ENCODE results near the gene CDC34. TPM values are rescaled to one million over a fixed set of nuclear protein-coding genes. Genes with fewer than 3 reads are reported as not detected.

Gene CDC34
- total and polyA plus RNA-seq, 9 donors: 74.9 to 86.6 (median 80.2) TPM

- Histone ChIP-seq H3K4me3 (ENCODE audit: low read length) (no peak overlapping the region), H3K27ac (ENCODE audit: low read length) (no peak overlapping the region), H3K9me3 (replicated peaks; ENCODE audit: control insufficient read depth, low read depth, low read length) (peaks cover 10% of the 10 kb centered on the region), H3K36me3 (ENCODE audit: control insufficient read depth, insufficient read depth, low read length) (peaks cover 8% of the 10 kb centered on the region), H3K4me1 (ENCODE audit: control insufficient read depth, insufficient read depth, low read length) (peaks cover 9% of the 10 kb centered on the region), H3K27me3 (ENCODE audit: control insufficient read depth, insufficient read depth, low read length) (no peaks in the 10 kb centered on the region)
- DNase-seq: no peak
- WGBS (ENCODE audit: insufficient coverage): 82% methylated on average over 44 of the region's 45 CpGs
Measured at GRCh38 chr19:519449-519865, 12.1 kb upstream of the CDC34 start.

GRCh38 chr19:522726-523125 lies 8.8 kb upstream of the CDC34 start:
- Histone ChIP-seq H3K4me1 (ENCODE audit: control insufficient read depth, insufficient read depth, low read length) (peaks cover 5% of the 10 kb centered on the region), H3K9me3 (replicated peaks; ENCODE audit: control insufficient read depth, low read depth, low read length) (peaks cover 10% of the 10 kb centered on the region), H3K4me3 (ENCODE audit: low read length) (no peak overlapping the region), H3K27me3 (ENCODE audit: control insufficient read depth, insufficient read depth, low read length) (no peaks in the 10 kb centered on the region), H3K36me3 (ENCODE audit: control insufficient read depth, insufficient read depth, low read length) (peaks cover 5% of the 10 kb centered on the region), H3K27ac (ENCODE audit: low read length) (no peak overlapping the region)
- DNase-seq: no peak
- WGBS (ENCODE audit: insufficient coverage): 96% methylated on average over 8 of the region's 12 CpGs

DNA sequence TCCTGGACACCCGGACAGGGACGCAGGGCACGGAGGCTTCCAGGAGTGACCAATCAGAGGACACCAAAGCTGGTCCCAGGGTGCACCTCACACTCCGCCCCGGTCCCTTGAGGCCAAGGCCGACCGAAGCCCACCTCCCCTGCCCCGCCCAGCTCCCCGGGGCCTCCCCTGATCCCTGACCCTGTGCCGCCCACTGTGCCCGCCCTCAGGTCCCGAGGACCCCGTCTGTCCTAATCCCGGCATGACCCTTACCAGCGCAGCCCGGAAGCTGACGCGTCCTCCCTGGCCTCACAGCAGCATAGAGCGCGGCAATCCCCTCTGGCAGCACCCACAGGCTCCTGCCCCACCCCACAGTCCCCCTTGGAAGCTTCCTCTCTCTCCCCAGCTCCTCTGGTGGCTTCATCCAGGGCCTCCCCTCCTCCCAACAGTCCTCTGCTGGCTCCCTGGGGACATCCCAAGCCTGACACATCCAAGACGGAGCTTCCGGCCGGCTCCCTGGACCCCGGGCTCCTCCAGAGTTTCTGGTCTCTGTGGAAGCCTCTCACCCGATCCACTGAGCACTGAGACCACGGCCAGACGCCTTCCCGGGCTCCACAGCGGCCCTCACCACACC lies 7.4 kb upstream of the CDC34 start:
- H3K4me3 ChIP-seq (ENCODE audit: low read length): no peak overlapping the region
- 62% methylated on average over 25 of the region's 29 CpGs for WGBS (ENCODE audit: insufficient coverage)
- peaks cover 5% of the 10 kb centered on the region for H3K36me3 ChIP-seq (ENCODE audit: control insufficient read depth, insufficient read depth, low read length)
- no peak for DNase-seq
- no peaks in the 10 kb centered on the region for H3K27me3 ChIP-seq (ENCODE audit: control insufficient read depth, insufficient read depth, low read length)
- peaks cover 5% of the 10 kb centered on the region for H3K4me1 ChIP-seq (ENCODE audit: control insufficient read depth, insufficient read depth, low read length)
- H3K9me3 ChIP-seq (replicated peaks; ENCODE audit: control insufficient read depth, low read depth, low read length): peaks cover 10% of the 10 kb centered on the region
- H3K27ac ChIP-seq (ENCODE audit: low read length): no peak overlapping the region

- H3K27ac ChIP-seq (ENCODE audit: low read length): no peak overlapping the region
- no peak overlapping the region for H3K4me3 ChIP-seq (ENCODE audit: low read length)
- H3K9me3 ChIP-seq (replicated peaks; ENCODE audit: control insufficient read depth, low read depth, low read length): peaks cover 10% of the 10 kb centered on the region
- peaks cover 1% of the 10 kb centered on the region for H3K36me3 ChIP-seq (ENCODE audit: control insufficient read depth, insufficient read depth, low read length)
- 59% methylated on average over 11 of the region's 18 CpGs for WGBS (ENCODE audit: insufficient coverage)
- H3K4me1 ChIP-seq (ENCODE audit: control insufficient read depth, insufficient read depth, low read length): peaks cover 5% of the 10 kb centered on the region
- no peak for DNase-seq
- no peaks in the 10 kb centered on the region for H3K27me3 ChIP-seq (ENCODE audit: control insufficient read depth, insufficient read depth, low read length)
Measured at GRCh38 chr19:525029-525428, 6.5 kb upstream of the CDC34 start.

DNA sequence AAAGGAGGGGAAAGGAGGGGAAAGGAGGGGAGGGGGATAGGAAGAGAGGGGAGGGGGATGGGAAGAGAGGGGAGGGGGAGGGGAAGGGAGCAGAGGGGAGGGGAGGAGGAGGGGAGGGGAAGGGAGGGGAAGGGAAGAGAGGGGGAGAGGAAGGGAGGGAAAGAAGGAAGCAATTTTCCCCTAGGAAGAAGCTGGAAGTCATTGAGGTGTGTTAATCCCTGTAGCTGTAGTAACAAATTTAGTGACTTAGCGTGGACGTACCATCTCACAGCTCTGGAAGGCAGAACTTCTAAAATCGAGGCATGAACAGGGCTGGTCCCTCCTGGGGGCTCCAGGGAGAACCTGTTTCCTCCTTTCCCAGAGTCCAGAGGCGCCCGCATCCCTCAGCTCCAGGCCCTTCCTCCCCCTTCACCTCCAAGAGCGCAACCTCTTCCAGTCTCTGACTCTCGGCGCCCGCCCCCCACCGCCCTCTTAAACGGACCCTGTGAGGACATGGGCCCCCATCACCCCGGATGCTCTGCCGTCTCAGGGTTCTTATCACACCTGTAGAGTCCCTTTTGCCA lies 5.6 kb upstream of the CDC34 start:
- Histone ChIP-seq H3K27me3 (ENCODE audit: control insufficient read depth, insufficient read depth, low read length) (no peaks in the 10 kb centered on the region), H3K27ac (ENCODE audit: low read length) (no peak overlapping the region), H3K4me1 (ENCODE audit: control insufficient read depth, insufficient read depth, low read length) (peaks cover 11% of the 10 kb centered on the region), H3K4me3 (ENCODE audit: low read length) (no peak overlapping the region), H3K9me3 (replicated peaks; ENCODE audit: control insufficient read depth, low read depth, low read length) (peaks cover 10% of the 10 kb centered on the region), H3K36me3 (ENCODE audit: control insufficient read depth, insufficient read depth, low read length) (no peaks in the 10 kb centered on the region)
- no peak for DNase-seq
- WGBS (ENCODE audit: insufficient coverage): 26% methylated on average over 11 of the region's 13 CpGs

DNA sequence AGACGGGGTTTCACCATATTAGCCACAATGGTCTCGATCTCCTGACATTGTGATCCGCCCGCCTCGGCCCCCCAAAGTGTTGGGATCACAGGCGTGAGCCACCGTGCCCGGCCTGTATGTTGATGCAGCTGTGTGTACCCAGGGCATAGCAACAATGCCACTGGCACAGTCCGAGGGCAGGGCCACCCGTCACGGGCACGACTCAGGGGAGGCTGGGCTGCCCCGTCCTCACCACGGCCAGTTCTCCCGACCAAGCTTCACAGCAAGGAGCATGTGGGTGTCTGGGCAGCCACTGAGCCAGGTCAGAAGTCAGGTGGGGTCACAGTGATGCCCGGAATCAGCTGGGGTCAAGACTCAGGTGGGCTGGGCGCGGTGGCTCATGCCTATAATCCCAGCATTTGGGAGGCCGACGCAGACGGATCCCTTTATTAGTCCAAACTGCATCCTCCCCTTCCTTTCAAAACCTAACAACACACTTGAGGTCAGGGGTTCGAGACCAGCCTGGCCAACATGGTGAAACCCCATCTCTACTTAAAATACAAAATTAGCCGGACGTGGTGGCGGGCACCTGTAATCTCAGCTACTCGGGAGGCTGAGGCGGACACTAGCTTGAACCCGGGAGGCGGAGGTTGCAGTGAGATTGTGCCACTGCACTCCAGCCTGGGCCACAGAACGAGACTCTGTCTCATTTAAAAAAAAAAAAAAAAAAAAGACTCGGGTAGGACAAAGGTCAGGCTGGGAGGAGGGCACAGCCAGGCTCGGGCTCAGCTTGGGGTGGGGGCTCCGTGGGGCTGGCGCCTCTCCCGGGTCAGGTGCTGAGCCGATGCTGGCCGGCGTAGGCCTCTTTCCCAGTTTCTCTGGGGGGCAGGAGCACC lies 1.2 kb upstream of the CDC34 start:
- peak overlapping the region; percentile 89 for H3K27ac ChIP-seq (ENCODE audit: low read length)
- no peaks in the 10 kb centered on the region for H3K27me3 ChIP-seq (ENCODE audit: control insufficient read depth, insufficient read depth, low read length)
- H3K4me1 ChIP-seq (ENCODE audit: control insufficient read depth, insufficient read depth, low read length): peaks cover 25% of the 10 kb centered on the region
- WGBS (ENCODE audit: insufficient coverage): 68% methylated on average over 30 of the region's 38 CpGs
- H3K4me3 ChIP-seq (ENCODE audit: low read length): peak overlapping the region; percentile 78
- peaks cover 14% of the 10 kb centered on the region for H3K36me3 ChIP-seq (ENCODE audit: control insufficient read depth, insufficient read depth, low read length)
- H3K9me3 ChIP-seq (replicated peaks; ENCODE audit: control insufficient read depth, low read depth, low read length): no peaks in the 10 kb centered on the region
- no peak for DNase-seq

GRCh38 chr19:531009-531752 lies 379 bp upstream of the CDC34 start:
- WGBS (ENCODE audit: insufficient coverage): under 1% methylated on average over 102 of the region's 103 CpGs
- Histone ChIP-seq H3K27me3 (ENCODE audit: control insufficient read depth, insufficient read depth, low read length) (no peaks in the 10 kb centered on the region), H3K4me1 (ENCODE audit: control insufficient read depth, insufficient read depth, low read length) (peaks cover 25% of the 10 kb centered on the region), H3K27ac (ENCODE audit: low read length) (peak overlapping the region; percentile 89), H3K4me3 (ENCODE audit: low read length) (peak overlapping the region; percentile 78), H3K9me3 (replicated peaks; ENCODE audit: control insufficient read depth, low read depth, low read length) (no peaks in the 10 kb centered on the region), H3K36me3 (ENCODE audit: control insufficient read depth, insufficient read depth, low read length) (peaks cover 22% of the 10 kb centered on the region)
- peak; percentile 93 for DNase-seq

DNA sequence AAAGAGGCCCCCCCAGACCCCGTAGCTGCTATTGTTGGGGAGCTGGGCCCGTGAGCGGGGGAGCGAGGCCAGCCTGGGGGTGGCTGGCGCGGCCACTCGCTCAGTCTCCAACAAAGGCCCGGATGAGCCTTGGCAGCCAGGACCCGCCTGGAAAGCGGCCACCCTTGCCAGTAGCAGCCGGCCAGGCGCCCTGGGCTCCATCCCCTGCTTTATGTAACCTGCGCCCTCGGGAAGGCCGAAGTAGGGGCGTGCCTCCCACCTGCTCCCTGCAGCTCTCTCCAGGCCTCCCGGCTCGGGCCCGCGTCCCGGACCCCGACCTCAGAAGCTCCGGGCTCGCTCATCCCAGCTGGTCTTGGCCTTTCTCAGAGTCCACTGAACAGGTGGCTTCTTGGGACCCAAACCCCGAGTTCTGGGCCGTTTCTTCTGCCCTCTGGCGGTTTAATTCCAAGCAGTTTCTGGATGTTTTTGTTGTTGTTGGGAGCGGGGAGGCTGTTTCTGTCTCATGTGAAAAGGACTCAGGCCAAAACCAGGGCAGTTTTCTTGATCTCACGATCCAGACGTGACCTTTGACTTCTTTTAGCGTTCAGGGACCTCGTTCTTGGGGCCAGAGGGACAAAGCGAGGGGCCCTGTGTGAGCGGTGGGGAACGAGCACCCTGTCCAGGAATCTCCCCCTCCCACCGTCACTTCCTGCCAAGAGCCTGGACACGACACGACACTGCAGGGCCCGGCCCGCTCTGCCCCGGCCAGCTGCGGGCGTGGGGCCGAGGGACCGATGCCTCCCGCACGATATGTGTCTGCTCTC lies 1.2 kb downstream of the CDC34 start:
- WGBS (ENCODE audit: insufficient coverage): under 1% methylated on average over 41 of the region's 47 CpGs
- Histone ChIP-seq H3K4me3 (ENCODE audit: low read length) (peak overlapping the region; percentile 85), H3K4me1 (ENCODE audit: control insufficient read depth, insufficient read depth, low read length) (peaks cover 25% of the 10 kb centered on the region), H3K27ac (ENCODE audit: low read length) (peak overlapping the region; percentile 95), H3K9me3 (replicated peaks; ENCODE audit: control insufficient read depth, low read depth, low read length) (no peaks in the 10 kb centered on the region), H3K27me3 (ENCODE audit: control insufficient read depth, insufficient read depth, low read length) (no peaks in the 10 kb centered on the region), H3K36me3 (ENCODE audit: control insufficient read depth, insufficient read depth, low read length) (peaks cover 34% of the 10 kb centered on the region)
- DNase-seq: peak; percentile 88

GRCh38 chr19:533364-534058 lies 2.0 kb downstream of the CDC34 start:
- peaks cover 25% of the 10 kb centered on the region for H3K4me1 ChIP-seq (ENCODE audit: control insufficient read depth, insufficient read depth, low read length)
- H3K36me3 ChIP-seq (ENCODE audit: control insufficient read depth, insufficient read depth, low read length): peaks cover 41% of the 10 kb centered on the region
- 17% methylated on average over 25 of the region's 25 CpGs for WGBS (ENCODE audit: insufficient coverage)
- no peak for DNase-seq
- H3K9me3 ChIP-seq (replicated peaks; ENCODE audit: control insufficient read depth, low read depth, low read length): no peaks in the 10 kb centered on the region
- no peaks in the 10 kb centered on the region for H3K27me3 ChIP-seq (ENCODE audit: control insufficient read depth, insufficient read depth, low read length)
- peak overlapping the region; percentile 95 for H3K27ac ChIP-seq (ENCODE audit: low read length)
- peak overlapping the region; percentile 85 for H3K4me3 ChIP-seq (ENCODE audit: low read length)
